ENCODE results near the gene CLDN15.

The CLDN15 gene

GRCh38 chr7:101243646-101244374 lies 6.2 kb upstream of the CLDN15 start:
- DNase-seq, result no peak

GRCh38 chr7:101241443-101242349 lies 4.1 kb upstream of the CLDN15 start:
- DNase-seq, result no peak

DNA sequence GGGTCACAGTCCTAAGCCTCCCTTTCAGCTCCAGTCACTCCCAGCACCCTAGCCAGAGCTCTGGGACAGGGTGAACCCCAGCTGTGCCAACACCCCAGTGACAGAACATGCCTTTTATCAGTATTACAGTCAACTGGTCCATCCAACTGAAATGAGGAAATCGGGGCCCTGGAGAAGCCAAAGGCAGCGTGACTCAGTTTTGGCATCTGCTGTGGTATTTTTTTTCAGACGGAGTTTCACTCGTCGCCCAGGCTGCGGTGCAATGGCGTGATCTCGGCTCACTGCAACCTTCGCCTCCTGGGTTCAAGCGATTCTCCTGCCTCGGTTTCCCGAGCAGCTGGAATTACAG lies 3.4 kb upstream of the CLDN15 start:
- DNase-seq, result no peak

GRCh38 chr7:101240226-101241014 lies 2.8 kb upstream of the CLDN15 start:
- DNase-seq, result no peak

GRCh38 chr7:101239951-101240220 lies 2.3 kb upstream of the CLDN15 start:
- no peak for DNase-seq

GRCh38 chr7:101239191-101239950 lies 1.8 kb upstream of the CLDN15 start:
- DNase-seq, result no peak

DNA sequence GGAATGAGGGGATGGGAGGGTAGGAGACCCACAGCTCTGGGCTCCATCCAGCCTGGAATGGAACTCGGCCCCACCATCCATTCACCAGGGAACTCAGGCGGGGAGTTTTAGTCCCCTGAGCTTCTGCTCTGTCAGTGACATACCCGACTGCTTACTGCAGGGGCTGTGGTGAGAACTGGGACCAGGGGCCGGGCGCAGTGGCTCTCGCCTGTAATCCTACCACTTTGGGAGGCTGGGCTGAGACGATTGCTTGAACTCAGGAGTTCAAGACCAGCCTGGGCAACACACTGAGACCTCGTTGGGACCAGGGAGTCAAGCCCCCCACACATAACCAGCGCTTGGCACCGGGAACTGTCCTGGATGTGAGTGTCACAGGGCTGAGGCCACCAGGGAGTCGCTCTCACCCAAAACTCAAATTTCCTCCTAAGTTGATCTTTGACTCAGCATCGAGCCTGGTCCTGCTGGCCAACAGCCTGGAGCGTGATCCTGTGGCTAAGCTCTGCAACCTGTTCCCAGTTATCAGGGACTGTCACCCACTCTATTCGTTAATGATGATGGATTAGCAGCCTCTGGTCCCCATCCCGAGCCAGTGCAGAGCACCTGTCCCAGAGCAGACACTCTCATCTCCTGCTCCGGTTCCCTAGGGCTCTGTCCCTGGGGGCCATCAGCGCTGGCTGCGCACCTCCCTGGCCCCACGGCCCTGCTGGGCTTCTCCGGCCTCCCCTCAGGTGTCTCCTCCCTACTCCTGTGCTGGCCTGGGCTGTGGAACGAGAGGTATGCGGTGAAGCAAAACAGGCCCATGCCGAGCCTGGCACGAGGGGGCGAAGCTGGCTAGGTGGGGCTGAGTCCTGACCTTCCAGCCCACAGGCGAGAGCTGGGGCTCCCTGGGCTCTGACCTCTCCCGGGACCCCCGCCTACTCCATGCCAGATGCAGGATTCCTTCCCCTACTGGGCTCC lies 902 bp upstream of the CLDN15 start:
- no peak for DNase-seq

DNA sequence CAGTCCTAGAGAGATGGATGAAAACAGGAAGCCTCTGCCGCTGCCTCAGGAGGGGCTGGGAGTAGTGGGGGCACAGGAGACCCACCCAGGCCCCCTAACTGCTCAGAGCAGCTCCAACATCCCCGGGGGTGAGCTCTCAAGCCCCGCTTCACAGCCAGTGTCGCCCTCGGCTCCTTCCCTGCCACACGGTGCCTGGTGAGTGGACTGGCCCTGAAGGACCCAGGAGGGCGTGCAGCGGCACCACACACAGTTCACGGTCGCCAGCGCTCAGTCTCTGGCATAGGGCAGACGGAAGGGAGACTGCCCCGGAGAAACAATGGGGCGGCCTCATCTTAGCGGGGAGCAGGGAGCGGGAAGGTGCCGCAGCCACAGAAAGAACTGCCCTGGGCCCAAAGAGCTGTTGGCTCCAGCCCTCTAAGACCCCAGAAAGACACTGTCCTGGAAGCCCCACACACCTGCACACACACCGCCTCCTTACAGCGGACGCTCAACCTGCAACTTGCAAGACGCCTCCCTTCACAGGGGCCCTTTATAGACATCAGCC lies 1.2 kb downstream of the CLDN15 start:
- DNase-seq, result no peak

DNA sequence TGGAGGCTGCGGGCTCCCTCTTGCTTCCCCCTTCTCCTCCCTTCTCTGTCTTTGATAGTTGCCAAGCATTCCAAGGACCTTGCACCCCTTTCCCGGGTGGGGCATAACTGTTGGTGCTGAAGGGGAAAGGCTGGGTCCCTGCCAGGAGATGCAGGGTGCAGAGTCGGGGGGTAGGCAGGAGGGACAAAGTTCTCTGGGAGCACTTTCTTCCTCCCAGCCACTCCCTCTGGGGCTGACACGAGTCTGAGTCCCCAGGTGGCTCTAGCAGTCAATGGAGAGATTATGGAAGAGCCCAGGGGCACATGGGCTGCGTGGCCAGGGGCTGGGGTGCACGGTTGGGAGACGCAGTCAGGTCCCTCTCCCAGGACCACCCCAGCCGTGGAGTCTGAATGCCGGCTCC lies 2.1 kb downstream of the CLDN15 start:
- no peak for DNase-seq

GRCh38 chr7:101235050-101235449 lies 2.6 kb downstream of the CLDN15 start:
- DNase-seq, result no peak

DNA sequence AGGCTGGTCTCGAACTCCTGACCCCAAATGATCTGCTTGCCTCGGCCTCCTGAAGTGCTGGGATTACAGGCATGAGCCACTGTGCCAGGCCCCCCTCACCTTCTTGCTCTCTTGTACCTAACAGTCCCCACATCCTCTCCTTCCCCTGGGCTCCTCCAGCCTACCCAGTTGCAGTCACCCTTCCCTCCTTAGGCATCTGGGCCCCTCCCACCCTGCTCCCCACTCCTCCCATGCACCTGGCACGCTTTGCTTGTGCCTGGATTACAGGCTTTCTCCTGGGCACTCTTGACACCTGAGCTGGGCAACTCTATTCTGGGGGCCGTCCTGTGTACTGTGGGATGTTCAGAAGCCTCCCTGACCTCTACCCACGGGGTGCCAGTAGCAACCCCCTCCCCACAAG lies 3.0 kb downstream of the CLDN15 start:
- DNase-seq, result no peak

- no peak for DNase-seq
Measured at GRCh38 chr7:101233907-101234547, 3.6 kb downstream of the CLDN15 start.

DNA sequence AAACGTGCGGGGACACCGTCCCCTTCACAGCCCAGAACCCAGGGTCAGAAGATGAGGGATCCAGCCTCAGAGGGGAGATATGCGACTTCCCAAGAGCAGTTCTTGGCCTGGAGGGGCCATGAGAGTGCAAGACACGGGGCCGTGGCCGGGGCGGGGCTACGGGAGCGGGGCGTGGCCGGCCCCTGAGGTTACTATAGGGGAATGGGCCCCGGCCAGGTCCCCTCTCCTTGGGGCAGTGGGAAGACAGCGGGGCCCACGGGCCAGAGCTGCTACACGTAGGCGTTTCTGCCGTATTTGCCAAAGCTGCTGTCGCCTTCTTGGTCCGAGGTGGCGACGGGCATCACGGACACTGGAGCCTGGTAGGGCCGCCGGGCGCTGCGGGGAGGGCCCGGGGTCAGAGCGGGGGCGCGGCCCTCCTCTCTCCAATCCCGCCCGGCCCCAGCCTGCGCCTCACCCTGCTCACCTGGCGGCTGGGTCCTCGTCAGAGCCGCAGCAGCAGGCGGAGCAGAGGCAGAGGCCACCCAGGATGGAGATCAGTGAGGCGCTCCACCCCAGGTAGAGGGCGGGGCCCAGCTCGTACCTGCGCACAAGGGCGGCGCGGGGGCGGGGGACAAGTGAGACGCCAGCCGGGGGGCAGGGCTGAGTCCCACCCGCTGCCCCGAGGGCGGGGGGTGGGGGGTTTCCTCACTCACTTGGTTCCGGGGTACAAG lies 5.3 kb downstream of the CLDN15 start:
- no peak for DNase-seq

GRCh38 chr7:101231644-101232043 lies 6.0 kb downstream of the CLDN15 start:
- DNase-seq, result no peak

- no peak for DNase-seq
Measured at GRCh38 chr7:101226721-101227120, 10.9 kb downstream of the CLDN15 start.

DNA sequence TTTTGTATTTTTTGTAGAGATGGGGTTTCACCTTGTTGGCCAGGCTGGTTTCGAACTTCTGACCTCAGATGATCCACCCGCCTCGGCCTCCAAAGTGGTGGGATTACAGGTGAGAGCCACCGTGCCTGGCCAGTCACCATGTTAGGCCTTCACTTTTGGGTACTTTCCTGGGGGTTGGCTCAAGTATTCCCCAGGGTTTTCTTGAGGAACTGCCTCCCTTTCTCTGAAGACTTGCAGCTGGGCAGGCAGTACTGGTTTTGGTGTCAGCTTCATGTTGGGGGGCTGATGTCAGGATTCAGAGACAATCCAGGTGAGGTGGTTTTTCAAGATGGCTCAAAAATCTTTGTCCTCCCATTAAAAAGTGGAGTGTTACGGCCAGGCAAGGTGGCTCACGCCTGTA lies 12.0 kb downstream of the CLDN15 start:
- no peak for DNase-seq

- no peak for DNase-seq
Measured at GRCh38 chr7:101223528-101223927, 14.1 kb downstream of the CLDN15 start.

GRCh38 chr7:101222275-101222830 lies 15.2 kb downstream of the CLDN15 start:
- DNase-seq, result no peak

DNA sequence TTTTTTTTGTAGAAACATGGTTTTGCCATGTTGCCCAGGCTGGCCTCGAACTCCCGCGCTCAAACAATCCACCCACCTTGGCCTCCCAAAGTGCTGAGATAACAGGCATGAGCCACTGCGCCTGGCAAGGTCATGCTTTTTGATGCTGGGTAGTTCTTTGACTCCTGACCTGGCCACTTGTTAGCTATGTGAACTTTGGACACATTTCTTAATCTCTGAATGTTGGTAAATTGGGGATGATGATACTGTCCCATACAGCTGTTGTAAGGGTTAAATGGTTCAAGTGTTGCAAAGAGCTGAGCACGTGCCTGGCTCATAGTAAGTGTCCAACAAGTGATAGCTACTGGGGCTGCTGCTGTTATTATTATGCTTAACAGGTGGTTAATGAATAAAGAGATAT lies 17.3 kb downstream of the CLDN15 start:
- no peak for DNase-seq
